PC-9 (cell line): Measurements from ENCODE around the gene MPP1. TPM values are rescaled to one million over a fixed set of nuclear protein-coding genes. Genes with fewer than 3 reads are reported as not detected.
A peak's percentile ranks its signal among the peaks of the same experiment; 100 is the strongest.

Source experiments
- BruUV-seq: library from RNA; stranded (reverse); fragments of 400-500 nt; replicated peaks from 2 replicates; lab custom pipeline; 2021; lab: Mats Ljungman, UMichigan
- CTCF ChIA-PET: fragments of 300-600 bp; sonication (Branson Sonifier 250); formaldehyde crosslinking; loops from one replicate; lab custom pipeline; 2022; ENCODE audit warnings: antibody characterized with exemption; lab: Charles Lee
- POLR2A ChIA-PET: fragments of 300-600 bp; sonication (Branson Sonifier 250); formaldehyde crosslinking; loops from one replicate; lab custom pipeline; 2022; ENCODE audit warnings: antibody characterized with exemption; ENCODE audit not compliant: unreplicated experiment; lab: Charles Lee
- DNase-seq, 2 experiments: peaks; one replicate each; pipeline versions ENCODE4 v3.0.0 to v3.0.0-alpha.2; 2015 to 2022; ENCODE audit warnings: mixed read lengths in 1 of 2
- H2AFZ ChIP-seq: fragments of 200-600 bp; sonication (generic); 2 replicates; pipeline ENCODE4 v1.8.1; 2017; ENCODE audit warnings: antibody characterized with exemption
- H3F3A ChIP-seq: fragments of 200-600 bp; sonication (generic); 2 replicates; pipeline ENCODE4 v1.8.1; 2017; ENCODE audit warnings: antibody characterized with exemption, mild to moderate bottlenecking, low read depth; ENCODE audit not compliant: insufficient read depth
- H3K27ac ChIP-seq: fragments of 200-600 bp; sonication (generic); 2 replicates; pipeline ENCODE4 v1.6.1; 2016; ENCODE audit warnings: mixed run types
- H3K27me3 ChIP-seq: fragments of 200-600 bp; sonication (generic); 2 replicates; pipeline ENCODE4 v1.6.1; 2016; ENCODE audit warnings: low read depth, mixed run types; ENCODE audit not compliant: insufficient read depth
- H3K36me3 ChIP-seq: fragments of 200-600 bp; sonication (generic); 2 replicates; pipeline ENCODE4 v1.6.1; 2016; ENCODE audit warnings: low read depth, mixed run types
- H3K4me1 ChIP-seq: fragments of 200-600 bp; sonication (generic); replicated peaks from 2 replicates; pipeline ENCODE4 v1.6.1; 2016; ENCODE audit warnings: mixed run types; ENCODE audit not compliant: insufficient read depth
- H3K4me2 ChIP-seq: fragments of 200-600 bp; sonication (generic); 2 replicates; pipeline ENCODE4 v1.6.1; 2017; ENCODE audit warnings: mixed run types
- H3K4me3 ChIP-seq: fragments of 200-600 bp; sonication (generic); 2 replicates; pipeline ENCODE4 v1.6.1; 2016; ENCODE audit warnings: mixed run types
- H3K79me2 ChIP-seq: fragments of 200-600 bp; sonication (generic); 2 replicates; pipeline ENCODE4 v1.6.1; 2017; ENCODE audit warnings: low read depth, mixed run types
- H3K9me2 ChIP-seq: fragments of 200-600 bp; sonication (generic); 2 replicates; pipeline ENCODE4 v1.8.1; 2017; ENCODE audit warnings: mild to moderate bottlenecking; ENCODE audit not compliant: insufficient read depth
- H3K9me3 ChIP-seq: fragments of 200-600 bp; sonication (generic); 2 replicates; pipeline ENCODE4 v1.8.1; 2016; ENCODE audit warnings: low read depth; ENCODE audit not compliant: insufficient read depth
- H4K20me1 ChIP-seq: fragments of 200-600 bp; sonication (generic); 2 replicates; pipeline ENCODE4 v1.8.1; 2017; ENCODE audit not compliant: insufficient read depth
- EZH2 ChIP-seq: fragments of 200-600 bp; sonication (generic); IDR thresholded peaks from 2 replicates; pipeline ENCODE4 v1.8.0; 2017; ENCODE audit warnings: antibody characterized with exemption, low read depth
- intact Hi-C: fragments of 100-400 bp; cut with micrococcal nuclease; formaldehyde crosslinking; loops from one replicate; pipeline ENCODE4 v1.10.0; 2022; ENCODE audit not compliant: unreplicated experiment
- total RNA-seq: library from RNA; stranded (reverse); gene quantifications from 2 replicates; pipeline ENCODE4 v1.2.3, GENCODE V29; 2021
- TF ChIP-seq, protein P1 (sequence below): fragments of 200-600 bp; sonication (generic); conservative IDR thresholded peaks from 2 replicates; pipeline ENCODE4 v1.6.1; 2017; ENCODE audit warnings: mixed run types, antibody characterized with exemption, mild to moderate bottlenecking, moderate library complexity

Gene MPP1
- total RNA-seq, 1 experiment from 2014 or later = 4.8 TPM

DNA sequence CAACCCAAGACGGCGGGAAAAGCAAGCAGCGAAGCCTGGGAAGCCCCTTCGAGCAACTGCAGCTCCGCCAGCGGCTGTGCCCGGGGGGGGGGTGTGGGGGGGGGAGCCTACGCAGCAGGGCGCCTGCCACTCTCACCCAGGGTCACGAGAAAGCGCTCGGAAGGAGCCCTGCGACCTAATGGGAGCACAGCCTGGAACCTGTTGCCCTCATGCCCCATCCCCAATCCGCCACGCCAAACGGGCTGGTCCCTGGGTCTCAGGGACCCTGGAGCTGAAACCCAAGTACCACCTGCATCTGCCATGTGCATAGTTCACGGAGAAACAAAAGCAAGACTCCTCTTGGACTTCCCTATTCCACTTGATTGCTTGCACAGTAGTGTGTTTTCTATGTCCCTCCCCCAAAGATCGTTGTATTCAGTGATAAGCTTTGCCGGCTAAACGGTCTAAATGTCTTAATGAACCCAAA is 54.0 kb downstream of the MPP1 start:
- H3K4me2 ChIP-seq = no peak overlapping the region

DNA sequence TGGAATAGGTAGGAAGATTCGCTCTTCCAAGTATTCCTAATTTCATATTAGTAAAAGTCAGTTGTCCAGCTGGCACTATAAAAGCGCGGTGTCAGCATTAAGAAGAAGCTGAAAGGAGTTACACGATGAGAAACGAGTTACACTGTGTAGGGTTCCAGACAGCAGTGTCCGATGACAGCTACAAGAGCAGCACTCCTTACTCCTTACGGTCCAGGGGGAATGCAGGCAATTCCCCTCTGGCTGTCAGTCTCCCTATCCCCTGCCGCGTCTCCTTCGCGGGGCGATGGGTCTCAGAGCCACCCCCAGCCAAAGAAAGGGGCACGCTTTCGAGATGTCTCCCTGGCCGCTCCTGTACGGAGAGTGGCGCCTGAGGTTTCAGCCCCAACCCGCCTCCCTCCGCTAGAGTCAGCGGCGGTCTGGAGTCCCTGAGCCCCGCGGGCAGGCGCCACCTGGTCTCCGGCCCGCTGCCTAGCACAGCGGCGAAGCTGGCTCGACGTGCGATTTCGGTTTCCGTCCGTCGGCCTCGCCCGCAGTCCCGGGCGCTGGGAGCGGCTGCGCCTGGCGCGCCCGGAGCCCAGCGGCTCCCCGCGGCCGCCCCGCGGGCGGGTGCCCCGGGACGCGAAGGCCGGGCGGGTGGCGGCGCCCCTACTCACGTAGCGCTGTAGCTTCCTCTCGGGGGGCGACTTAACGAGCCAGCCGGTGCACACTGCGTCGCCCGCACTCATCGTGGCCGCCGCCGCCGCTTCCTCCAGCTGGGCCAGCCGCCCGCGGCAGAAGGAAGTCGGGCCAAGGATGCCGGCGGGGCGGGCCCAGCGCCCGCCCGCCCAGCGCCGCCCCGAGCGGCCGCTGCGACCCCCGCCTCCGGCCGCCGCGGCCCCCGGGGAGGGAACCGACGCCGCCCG is 54.7 kb downstream of the MPP1 start, which contains the start of gene GAB3:
Gene GAB3 (minus strand): TSS at position 777 of the 902 bp plus-strand sequence. CDS start 52 bp downstream, at position 725.
- DNase-seq = peak in 1 of 2 experiments; percentile 30
- intact Hi-C loops = no loop called here
- Histone ChIP-seq H3K79me2 (no peaks in the 10 kb centered on the region), H2AFZ (no peak within 1 kb of the TSS), H4K20me1 (no peaks in the 10 kb centered on the region), H3F3A (peaks cover 6% of the 10 kb centered on the region; the same call in 1 of the 2 replicates), H3K27me3 (peaks cover 26% of the 10 kb centered on the region), H3K4me2 (no peak within 1 kb of the TSS), H3K4me3 (no peak within 1 kb of the TSS), H3K4me1 (peaks cover 8% of the 10 kb centered on the region; the same call in 1 of the 2 replicates), H3K27ac (no peak within 1 kb of the TSS), H3K9me3 (no peaks in the 10 kb centered on the region), H3K9me2 (no peaks in the 10 kb centered on the region), H3K36me3 (no peaks in the 10 kb centered on the region)
- ChIA-PET CTCF (no interaction called here), POLR2A (interaction anchor here (0.5 kb wide), 1 partner anchor 11 kb away, joined by 4 read pairs; no protein-coding TSS in a partner anchor)
- TF ChIP-seq, protein P1, sequence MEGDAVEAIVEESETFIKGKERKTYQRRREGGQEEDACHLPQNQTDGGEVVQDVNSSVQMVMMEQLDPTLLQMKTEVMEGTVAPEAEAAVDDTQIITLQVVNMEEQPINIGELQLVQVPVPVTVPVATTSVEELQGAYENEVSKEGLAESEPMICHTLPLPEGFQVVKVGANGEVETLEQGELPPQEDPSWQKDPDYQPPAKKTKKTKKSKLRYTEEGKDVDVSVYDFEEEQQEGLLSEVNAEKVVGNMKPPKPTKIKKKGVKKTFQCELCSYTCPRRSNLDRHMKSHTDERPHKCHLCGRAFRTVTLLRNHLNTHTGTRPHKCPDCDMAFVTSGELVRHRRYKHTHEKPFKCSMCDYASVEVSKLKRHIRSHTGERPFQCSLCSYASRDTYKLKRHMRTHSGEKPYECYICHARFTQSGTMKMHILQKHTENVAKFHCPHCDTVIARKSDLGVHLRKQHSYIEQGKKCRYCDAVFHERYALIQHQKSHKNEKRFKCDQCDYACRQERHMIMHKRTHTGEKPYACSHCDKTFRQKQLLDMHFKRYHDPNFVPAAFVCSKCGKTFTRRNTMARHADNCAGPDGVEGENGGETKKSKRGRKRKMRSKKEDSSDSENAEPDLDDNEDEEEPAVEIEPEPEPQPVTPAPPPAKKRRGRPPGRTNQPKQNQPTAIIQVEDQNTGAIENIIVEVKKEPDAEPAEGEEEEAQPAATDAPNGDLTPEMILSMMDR = no peak
- no peak for TF ChIP-seq EZH2
- no TSS peak for BruUV-seq

More for the DNA sequence above, 54.0 kb downstream of the MPP1 start:
- no TSS peak for BruUV-seq
- H3K4me1 ChIP-seq = peaks cover 8% of the 10 kb centered on the region; the same call in 1 of the 2 replicates
- TF ChIP-seq EZH2 = no peak
- TF ChIP-seq, protein P1 = no peak
- no peak overlapping the region for H3K4me3 ChIP-seq
- no peaks in the 10 kb centered on the region for H3K79me2 ChIP-seq
- H4K20me1 ChIP-seq = no peaks in the 10 kb centered on the region
- intact Hi-C loops = no loop called here
- peaks cover 6% of the 10 kb centered on the region; the same call in 1 of the 2 replicates for H3F3A ChIP-seq
- no peak overlapping the region for H2AFZ ChIP-seq
- peaks cover 26% of the 10 kb centered on the region for H3K27me3 ChIP-seq
- no peak overlapping the region for H3K27ac ChIP-seq
- ChIA-PET CTCF (no interaction called here), POLR2A (no interaction called here)
- no peaks in the 10 kb centered on the region for H3K36me3 ChIP-seq
- H3K9me3 ChIP-seq = no peaks in the 10 kb centered on the region
- no peaks in the 10 kb centered on the region for H3K9me2 ChIP-seq
- no peak for DNase-seq

DNA sequence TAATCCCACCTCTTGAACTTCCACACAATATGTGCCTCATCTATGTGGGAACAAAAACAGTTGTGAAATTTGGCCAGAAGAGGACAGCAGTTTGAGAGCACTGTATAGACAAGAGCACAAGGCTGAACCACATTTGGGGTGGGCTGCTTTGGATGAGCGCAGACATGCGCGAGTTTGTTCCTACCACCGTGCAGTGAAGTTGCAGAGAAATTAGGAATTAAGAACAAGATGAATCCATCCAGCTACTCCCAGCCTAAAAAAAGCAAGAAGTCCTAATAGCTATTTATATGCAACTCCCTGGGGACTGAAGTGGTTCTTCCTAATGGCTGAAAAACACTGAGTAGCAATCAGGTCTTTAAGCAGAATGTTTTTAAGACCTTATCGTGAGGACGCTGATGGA is 55.4 kb downstream of the MPP1 start:
- intact Hi-C loops = loop anchor here (2.0 kb wide), 2 partner anchors 35 to 91 kb away; no protein-coding TSS in a partner anchor
- Histone ChIP-seq H3K4me1 (peaks cover 8% of the 10 kb centered on the region; the same call in 1 of the 2 replicates), H3K4me2 (no peak overlapping the region), H3F3A (peaks cover 6% of the 10 kb centered on the region; the same call in 1 of the 2 replicates), H3K9me3 (no peaks in the 10 kb centered on the region), H3K27ac (no peak overlapping the region), H3K27me3 (peaks cover 26% of the 10 kb centered on the region), H3K79me2 (no peaks in the 10 kb centered on the region), H2AFZ (no peak overlapping the region), H4K20me1 (no peaks in the 10 kb centered on the region), H3K9me2 (no peaks in the 10 kb centered on the region), H3K4me3 (no peak overlapping the region), H3K36me3 (no peaks in the 10 kb centered on the region)
- POLR2A ChIA-PET = no interaction called here
- no peak for TF ChIP-seq EZH2
- TF ChIP-seq, protein P1 = no peak
- DNase-seq = no peak
- no TSS peak for BruUV-seq
- CTCF ChIA-PET = interaction anchor here (1.2 kb wide), 1 partner anchor 13 kb away, joined by 4 read pairs; the partner anchor contains the start of gene DKC1
